ENCODE results near the gene NPBWR2.

NPBWR2 gene

GRCh38 chr20:64103871-64104666, 3.3 kb downstream of the NPBWR2 start:
- no peak overlapping the region for H3K4me3 ChIP-seq (replicated peaks in 1 of 2; ENCODE audit: low read depth in 2 of 2, low read length in 2 of 2)
- no peak for TF ChIP-seq CTCF (IDR thresholded peaks at IDR 0.05; ENCODE audit: low read depth, low read length)
- no peak for DNase-seq (ENCODE audit: low read depth in 2 of 2)

GRCh38 chr20:64102647-64103354, 4.6 kb downstream of the NPBWR2 start:
- no peak for DNase-seq (ENCODE audit: low read depth in 2 of 2)
- no peak for TF ChIP-seq CTCF (IDR thresholded peaks at IDR 0.05; ENCODE audit: low read depth, low read length)
- no peak overlapping the region for H3K4me3 ChIP-seq (replicated peaks in 1 of 2; ENCODE audit: low read depth in 2 of 2, low read length in 2 of 2)

GRCh38 chr20:64101731-64102621, 5.4 kb downstream of the NPBWR2 start:
- no peak overlapping the region for H3K4me3 ChIP-seq (replicated peaks in 1 of 2; ENCODE audit: low read depth in 2 of 2, low read length in 2 of 2)
- peak; percentile 39 for TF ChIP-seq CTCF (IDR thresholded peaks at IDR 0.05; ENCODE audit: low read depth, low read length)

GRCh38 chr20:64100946-64101688, 6.2 kb downstream of the NPBWR2 start:
- H3K4me3 ChIP-seq (replicated peaks in 1 of 2; ENCODE audit: low read depth in 2 of 2, low read length in 2 of 2): no peak overlapping the region
- no peak for TF ChIP-seq CTCF (IDR thresholded peaks at IDR 0.05; ENCODE audit: low read depth, low read length)
- no peak for DNase-seq (ENCODE audit: low read depth in 2 of 2)

More at GRCh38 chr20:64101731-64102621, 5.4 kb downstream of the NPBWR2 start:
- no peak for DNase-seq (ENCODE audit: low read depth in 2 of 2)

- DNase-seq (ENCODE audit: low read depth in 2 of 2): no peak
- no peak for TF ChIP-seq CTCF (IDR thresholded peaks at IDR 0.05; ENCODE audit: low read depth, low read length)
- no peak overlapping the region for H3K4me3 ChIP-seq (replicated peaks in 1 of 2; ENCODE audit: low read depth in 2 of 2, low read length in 2 of 2)
These were observed 6.8 kb downstream of the NPBWR2 start for GRCh38 chr20:64100566-64100888.

All from cardiac fibroblast (primary cell).